NCI-H526 (cell line): ENCODE data around the gene TERT.
"Not testable (repeated sequence)": the region's sequence is repeated elsewhere in the genome, so short reads cannot be mapped to it uniquely, and the experiment has no call there.

Source experiments
- DNase-seq, 2 experiments: peaks; one replicate each; lab custom pipeline; 2025; lab: John Stamatoyannopoulos, UW

Gene TERT

DNA sequence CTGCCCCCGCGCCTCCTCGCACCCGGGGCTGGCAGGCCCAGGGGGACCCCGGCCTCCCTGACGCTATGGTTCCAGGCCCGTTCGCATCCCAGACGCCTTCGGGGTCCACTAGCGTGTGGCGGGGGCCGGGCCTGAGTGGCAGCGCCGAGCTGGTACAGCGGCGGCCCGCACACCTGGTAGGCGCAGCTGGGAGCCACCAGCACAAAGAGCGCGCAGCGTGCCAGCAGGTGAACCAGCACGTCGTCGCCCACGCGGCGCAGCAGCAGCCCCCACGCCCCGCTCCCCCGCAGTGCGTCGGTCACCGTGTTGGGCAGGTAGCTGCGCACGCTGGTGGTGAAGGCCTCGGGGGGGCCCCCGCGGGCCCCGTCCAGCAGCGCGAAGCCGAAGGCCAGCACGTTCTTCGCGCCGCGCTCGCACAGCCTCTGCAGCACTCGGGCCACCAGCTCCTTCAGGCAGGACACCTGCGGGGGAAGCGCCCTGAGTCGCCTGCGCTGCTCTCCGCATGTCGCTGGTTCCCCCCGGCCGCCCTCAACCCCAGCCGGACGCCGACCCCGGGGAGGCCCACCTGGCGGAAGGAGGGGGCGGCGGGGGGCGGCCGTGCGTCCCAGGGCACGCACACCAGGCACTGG is 548 bp downstream of the TERT start:
- DNase-seq, result peak in 1 of 2 experiments; percentile 51

DNA sequence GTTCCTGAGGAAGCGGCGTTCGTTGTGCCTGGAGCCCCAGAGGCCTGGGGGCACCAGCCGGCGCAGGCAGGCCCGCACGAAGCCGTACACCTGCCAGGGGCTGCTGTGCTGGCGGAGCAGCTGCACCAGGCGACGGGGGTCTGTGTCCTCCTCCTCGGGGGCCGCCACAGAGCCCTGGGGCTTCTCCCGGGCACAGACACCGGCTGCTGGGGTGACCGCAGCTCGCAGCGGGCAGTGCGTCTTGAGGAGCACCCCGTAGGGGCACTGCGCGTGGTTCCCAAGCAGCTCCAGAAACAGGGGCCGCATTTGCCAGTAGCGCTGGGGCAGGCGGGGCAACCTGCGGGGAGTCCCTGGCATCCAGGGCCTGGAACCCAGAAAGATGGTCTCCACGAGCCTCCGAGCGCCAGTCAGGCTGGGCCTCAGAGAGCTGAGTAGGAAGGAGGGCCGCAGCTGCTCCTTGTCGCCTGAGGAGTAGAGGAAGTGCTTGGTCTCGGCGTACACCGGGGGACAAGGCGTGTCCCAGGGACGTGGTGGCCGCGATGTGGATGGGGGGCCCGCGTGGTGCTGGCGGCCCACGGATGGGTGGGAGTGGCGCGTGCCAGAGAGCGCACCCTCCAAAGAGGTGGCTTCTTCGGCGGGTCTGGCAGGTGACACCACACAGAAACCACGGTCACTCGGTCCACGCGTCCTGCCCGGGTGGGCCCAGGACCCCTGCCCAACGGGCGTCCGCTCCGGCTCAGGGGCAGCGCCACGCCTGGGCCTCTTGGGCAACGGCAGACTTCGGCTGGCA is 1.3 kb downstream of the TERT start:
- no peak for DNase-seq

DNA sequence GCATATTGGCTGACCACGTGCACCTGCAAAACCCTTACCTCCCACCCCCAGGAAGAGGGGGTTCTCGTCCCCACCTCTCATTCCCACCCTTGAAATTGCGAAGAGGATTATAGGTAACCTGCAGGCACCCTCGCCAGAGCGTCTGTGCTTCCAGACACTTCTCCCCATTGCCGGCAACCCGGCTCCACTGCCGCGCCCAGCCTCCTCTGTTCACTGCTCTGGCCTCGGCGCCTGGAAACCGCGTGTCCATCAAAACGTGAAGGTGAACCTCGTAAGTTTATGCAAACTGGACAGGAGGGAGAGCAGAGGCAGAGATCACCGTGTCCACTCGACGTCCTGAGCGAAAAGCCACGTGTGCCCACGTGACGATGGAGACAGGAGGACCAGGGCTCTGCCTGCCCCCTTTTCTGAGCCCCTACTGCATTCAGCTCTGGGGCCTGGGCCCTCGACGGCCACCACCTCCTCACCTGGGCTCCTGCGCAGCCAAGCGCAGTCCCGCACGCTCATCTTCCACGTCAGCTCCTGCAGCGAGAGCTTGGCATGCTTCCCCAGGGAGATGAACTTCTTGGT is 1.9 kb downstream of the TERT start:
- no peak for DNase-seq

DNA sequence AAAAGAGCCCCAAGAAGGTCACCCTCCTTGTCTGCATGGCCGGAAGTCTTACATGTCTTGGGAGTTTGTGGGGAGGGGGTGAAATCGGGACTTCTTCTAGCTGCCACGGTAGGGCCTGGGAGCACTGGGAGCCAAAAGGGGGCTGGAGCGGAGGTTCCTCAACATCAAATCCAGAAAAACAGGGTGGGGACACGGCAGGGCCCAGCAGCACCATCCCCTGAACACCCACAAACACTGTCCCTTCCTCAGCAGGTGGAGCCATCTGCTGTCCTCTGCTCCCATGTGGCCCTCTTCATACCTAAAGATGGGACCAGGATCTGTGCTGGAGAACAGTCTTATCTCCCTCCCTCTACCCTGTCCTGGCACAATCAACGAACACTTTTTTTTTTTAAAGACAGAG is 2.7 kb downstream of the TERT start:
- no peak for DNase-seq

DNA sequence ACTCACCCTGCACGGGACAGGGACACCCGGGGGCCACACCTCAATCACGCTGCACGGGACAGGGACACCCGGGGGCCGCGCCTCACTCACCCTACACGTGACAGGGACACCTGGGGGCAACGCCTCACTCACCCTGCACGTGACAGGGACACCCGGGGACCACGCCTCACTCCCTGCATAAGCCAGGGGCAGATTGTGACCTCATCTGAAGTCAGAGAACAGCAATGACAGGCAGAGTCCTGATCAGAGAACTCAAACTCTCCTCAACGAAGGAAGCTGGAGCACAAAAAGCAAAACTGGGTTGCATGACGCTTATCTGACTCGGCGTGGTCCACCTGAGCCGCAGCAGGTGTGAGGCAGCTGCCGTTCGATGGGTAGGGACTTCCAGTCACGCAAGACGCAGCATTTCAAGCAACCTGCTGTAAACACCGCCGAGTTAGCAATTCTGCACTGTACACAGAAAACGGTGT is 3.2 kb downstream of the TERT start:
- DNase-seq, result peak in 1 of 2 experiments; percentile 49

DNA sequence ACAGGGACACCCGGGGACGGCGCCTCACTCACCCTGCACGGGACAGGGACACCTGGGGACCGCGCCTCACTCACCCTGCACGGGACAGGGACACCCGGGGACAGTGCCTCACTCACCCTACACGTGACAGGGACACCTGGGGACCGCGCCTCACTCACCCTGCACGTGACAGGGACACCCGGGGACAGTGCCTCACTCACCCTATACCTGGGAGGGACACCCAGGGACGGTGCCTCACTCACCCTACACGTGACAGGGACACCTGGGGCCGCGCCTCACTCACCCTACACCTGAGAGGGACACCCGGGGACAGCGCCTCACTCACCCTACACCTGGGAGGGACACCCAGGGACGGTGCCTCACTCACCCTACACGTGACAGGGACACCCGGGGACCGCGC is 3.9 kb downstream of the TERT start:
- DNase-seq, result not testable (repeated sequence)

DNA sequence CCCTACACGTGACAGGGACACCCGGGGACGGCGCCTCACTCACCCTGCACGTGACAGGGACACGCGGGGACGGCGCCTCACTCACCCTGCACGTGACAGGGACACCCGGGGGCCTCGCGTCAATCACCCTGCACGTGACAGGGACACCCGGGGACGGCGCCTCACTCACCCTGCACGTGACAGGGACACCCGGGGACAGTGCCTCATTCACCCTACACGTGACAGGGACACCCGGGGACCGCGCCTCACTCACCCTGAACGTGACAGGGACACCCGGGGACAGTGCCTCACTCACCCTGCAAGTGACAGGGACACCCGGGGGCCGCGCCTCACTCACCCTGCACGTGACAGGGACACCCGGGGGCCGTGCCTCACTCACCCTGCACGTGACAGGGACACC is 5.3 kb downstream of the TERT start:
- DNase-seq, result not testable (repeated sequence)

DNA sequence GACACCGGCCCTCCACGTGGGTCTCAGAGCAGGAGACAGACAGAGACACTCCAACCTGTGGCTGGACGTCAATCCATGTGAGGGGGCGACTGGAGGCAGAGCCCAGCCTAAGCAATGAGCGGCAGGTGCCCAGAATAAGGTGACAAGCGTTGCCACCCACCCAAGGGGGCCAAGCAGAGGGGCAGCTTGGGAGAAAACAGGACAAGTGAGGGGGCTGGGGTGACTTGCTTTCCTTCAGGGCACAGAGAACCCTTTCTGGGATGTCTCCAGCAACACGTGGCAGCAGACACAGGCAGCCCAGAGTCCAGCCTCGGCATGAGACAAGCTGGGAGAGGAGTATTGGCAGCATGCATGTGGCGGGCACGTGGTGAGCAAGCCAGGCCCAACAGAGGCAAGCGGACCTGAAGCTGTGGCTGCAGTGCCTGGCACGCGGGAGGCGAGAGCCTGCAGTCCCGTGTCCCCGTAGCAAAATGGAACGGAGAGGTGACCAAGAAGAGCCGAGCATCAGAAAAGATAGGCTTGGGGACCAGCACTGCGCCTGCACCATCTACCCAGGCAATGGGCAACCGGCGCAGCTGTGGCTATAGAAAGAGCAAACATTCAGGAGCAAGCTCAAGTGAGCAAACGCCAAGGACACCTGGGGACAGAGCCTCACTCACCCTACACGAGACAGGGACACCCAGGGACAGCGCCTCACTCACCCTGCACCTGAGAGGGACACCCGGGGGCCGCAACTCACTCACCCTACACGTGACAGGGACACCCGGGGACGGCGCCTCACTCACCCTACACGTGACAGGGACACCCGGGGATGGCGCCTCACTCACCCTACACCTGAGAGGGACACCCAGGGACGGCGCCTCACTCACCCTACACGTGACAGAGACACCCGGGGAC is 6.2 kb downstream of the TERT start:
- no peak for DNase-seq

DNA sequence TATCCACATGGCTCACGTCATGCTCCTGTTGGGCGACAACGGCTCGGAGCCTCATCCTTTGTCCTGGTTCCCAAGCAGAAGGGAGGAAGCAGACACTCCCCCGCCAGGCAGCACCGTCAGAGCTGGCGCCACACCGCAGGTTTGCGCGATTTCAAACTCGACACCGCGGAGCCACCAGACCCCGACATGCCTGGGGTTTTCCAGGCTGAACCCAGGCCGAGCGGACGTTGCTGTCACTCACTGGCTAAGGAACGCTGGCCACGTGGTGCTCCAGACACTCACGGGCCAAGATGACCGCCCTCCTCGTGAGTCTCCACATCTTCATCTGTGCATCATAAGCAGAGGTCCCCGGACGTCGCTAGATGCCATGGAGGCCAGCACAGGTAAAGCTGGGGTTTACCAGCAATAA is 9.0 kb downstream of the TERT start:
- DNase-seq, result no peak

DNA sequence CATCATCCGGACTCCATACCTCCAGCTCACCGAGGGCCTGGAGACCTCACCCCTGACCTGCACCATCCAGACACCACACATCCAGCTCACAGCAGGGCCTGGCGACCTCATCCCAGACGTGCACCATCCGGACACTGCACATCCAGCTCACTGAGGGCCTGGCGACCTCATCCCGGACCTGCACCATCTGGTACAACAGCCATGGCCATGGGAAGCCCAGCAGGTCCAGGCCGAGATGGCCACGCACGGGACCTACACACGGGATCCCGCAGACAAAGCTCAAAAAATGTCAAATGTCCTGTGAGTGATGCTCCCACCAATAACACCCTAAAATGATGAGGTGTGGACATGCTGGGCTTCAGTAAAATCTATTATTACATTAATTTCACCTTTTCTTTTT is 9.7 kb downstream of the TERT start:
- no peak for DNase-seq

DNA sequence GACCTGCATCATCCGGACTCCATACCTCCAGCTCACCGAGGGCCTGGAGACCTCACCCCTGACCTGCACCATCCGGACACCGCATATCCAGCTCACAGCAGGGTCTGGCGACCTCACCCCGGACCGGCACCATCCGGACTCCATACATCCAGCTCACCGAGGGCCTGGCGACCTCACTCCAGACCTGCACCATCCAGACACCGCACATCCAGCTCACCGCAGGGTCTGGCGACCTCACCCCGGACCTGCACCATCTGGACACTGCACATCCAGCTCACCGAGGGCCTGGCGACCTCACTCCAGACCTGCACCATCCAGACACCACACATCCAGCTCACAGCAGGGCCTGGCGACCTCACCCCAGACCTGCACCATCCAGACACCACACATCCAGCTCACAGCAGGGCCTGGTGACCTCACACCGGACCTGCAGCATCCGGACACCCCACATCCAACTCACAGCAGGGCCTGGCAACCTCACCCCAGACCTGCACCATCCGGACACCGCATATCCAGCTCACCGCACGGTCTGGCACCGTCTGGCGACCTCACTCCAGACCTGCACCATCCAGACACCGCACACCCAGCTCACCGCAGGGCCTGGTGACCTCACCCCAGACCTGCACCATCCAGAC is 10.4 kb downstream of the TERT start:
- not testable (repeated sequence) for DNase-seq

DNA sequence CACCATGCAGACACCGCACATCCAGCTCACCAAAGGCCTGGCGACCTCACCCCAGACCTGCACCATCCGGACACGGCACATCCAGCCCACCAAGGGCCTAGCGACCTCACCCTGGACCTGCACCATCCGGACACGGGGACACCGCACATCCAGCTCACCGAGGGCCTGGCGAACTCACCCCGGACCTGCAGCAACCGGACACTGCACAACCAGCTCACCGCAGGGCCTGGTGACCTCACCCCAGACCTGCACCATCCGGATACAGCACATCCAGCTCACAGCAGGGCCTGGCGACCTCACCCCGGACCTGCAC is 11.2 kb downstream of the TERT start:
- DNase-seq, result not testable (repeated sequence)

DNA sequence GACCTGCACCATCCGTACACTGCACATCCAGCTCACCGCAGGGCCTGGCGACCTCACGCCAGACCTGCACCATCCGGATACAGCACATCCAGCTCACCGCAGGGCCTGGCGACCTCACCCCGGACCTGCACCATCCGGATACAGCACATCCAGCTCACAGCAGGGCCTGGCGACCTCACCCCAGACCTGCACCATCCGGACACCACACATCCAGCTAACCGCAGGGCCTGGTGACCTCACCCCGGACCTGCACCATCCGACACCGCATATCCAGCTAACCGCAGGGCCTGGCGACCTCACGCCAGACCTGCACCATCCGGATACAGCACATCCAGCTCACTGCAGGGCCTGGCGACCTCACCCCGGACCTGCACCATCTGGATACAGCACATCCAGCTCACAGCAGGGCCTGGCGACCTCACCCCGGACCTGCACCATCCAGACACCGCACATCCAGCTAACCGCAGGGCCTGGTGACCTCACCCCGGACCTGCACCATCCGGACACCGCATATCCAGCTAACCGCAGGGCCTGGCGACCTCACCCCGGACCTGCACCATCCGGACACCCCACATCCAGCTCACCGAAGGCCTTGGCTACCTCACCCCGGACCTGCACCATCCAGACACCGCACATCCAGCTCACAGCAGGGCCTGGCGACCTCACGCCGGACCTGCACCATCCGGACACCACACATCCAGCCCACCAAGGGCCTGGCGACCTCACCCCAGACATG is 11.7 kb downstream of the TERT start:
- DNase-seq, result not testable (repeated sequence)

DNA sequence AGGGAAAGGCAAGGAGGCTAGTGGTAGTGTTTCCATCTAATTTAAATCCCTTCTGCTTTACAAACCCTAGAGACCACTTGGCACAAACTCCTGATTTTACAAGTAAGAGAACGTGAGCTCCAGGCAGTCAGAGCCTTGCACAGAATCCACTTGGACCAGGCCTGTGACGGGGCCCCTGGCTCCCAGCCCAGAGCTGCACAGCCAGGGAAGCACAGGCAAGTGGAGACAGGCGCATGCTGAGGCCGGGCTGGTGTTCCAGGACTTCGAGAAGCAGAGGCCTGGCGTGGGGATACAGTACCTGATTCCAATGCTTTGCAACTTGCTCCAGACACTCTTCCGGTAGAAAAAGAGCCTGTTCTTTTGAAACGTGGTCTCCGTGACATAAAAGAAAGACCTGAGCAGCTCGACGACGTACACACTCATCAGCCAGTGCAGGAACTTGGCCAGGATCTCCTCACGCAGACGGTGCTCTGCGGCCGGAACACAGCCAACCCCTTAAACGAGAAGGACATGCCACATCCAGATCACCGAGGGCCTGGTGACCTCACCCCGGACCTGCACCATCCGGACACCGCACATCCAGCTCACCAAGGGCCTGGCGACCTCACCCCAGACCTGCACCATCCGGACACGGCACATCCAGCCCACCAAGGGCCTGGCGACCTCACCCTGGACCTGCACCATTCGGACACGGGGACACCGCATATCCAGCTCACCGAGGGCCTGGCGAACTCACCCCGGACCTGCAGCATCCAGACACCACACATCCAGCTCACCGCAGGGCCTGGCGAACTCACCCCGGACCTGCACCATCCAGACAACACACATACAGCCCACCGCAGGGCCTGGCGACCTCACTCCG is 12.5 kb downstream of the TERT start:
- no peak for DNase-seq

DNA sequence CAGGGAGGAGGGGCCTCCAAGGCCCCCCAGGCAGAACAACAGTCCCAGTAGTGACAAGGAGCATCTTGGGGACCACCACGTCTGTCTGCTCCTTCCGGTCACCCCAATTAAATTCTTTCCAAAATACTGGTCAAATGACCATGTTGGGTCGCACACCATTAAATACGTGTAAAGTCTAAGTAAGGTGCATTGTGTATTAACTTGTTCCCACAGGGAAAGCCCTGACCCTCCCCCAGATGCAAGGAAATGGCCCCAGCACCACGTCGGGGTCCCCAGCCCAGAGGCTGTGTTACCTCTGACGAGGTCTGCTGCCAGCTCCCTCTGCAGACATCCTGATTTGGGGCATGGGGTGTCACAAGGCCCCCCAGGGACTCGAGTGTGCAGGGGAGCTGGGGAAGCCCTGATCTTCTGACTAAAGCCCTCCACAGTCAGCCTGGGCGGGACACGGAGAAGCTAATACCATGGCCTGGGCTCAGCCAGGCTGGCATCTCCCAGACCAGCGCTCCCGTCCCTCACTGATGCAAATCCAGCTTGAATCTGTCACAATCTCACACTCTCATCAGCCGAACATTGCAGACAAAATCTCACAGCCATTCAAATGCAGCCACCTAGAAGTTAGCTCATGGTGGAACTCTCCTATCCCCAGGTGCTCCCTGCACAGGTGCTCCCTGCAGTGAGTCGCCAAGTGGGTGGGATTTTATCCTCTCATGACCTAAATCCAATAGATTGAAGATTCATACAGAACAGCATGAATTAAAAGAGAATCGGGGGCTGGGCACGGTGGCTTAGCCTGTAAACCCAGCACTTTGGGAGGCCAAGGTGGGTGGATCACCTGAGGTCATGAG is 13.6 kb downstream of the TERT start:
- DNase-seq, result no peak

DNA sequence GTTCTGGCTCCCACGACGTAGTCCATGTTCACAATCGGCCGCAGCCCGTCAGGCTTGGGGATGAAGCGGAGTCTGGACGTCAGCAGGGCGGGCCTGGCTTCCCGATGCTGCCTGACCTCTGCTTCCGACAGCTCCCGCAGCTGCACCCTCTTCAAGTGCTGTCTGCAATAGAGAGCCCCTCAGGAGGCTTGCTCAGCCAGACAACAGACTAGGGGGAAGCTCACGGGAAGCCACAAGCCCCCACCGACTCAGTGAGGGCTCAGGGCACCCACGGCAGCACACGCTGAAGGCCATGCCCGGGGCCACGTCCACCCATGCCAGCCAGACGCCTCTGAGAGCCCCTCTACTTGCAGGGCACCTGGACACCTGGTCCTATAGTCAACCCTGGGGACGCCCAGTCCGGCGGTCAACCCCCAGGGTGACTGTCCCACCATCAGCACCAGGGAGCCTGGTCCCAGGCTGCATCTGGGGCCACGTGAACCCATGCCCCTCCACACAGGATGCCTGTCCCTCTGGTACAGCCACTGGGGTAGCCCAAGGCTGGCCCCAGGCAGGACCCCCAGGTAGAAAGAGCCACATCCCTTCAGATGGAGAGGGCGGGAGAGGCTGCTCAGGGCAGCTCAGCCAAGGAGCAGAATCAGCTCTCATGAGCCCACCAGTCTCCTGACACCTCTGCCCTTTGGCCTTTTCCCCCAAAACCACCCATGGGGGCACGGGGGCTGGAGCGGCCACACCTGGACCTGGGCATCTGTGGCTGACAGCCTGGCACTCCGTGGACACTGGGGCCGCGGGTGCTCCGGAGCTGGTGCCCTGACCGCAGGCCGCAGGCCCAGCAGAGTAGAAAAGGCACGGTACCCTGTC is 14.5 kb downstream of the TERT start:
- no peak for DNase-seq

DNA sequence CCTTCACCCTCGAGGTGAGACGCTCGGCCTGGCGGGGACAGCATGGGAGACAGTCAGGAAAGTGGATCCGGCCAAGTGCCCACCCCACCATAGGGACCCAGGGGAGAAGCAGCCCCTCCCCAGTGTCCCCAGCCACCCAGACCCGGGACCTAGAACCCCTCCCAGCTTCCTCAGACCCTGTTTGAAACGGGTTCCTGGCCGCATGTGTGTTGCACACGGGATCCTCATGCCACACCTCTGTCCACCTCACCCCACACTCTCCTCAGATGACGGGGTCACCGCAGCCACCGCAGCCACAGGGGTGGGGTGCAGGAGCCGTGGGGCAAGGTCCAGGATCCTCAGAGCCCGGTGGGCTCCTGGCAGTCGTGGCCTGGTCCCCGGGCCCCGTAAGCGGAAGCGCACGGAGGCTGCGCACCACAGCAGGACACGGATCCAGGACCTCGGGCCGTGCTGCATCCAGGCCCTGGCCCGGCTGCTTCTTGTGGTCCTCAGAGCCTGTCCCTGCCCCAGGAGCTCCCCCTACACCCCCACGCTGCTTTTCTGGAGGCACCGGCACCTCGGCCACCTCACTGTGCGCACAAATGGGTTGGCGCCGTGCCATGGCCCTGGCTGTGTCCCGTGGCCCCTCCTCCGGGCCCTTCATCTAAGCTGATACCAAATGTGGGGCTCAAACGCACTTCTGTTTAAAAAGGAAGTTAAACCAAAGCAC is 15.3 kb downstream of the TERT start:
- DNase-seq, result no peak
